OCI-LY7 (cell line): ENCODE results near the gene MEIG1. TPM values are rescaled to one million over a fixed set of nuclear protein-coding genes. Genes with fewer than 3 reads are reported as not detected.

ENCODE experiments used
- BruUV-seq: library from RNA; stranded (reverse); fragments of 400-500 nt; replicated peaks from 2 replicates; lab custom pipeline; 2021; lab: Mats Ljungman, UMichigan
- CTCF ChIA-PET: fragments of 300-600 bp; sonication (Branson Sonifier 250); formaldehyde crosslinking; loops from one replicate; lab custom pipeline; 2022; ENCODE audit warnings: antibody characterized with exemption; ENCODE audit not compliant: unreplicated experiment; lab: Charles Lee
- POLR2A ChIA-PET: fragments of 300-600 bp; sonication (Branson Sonifier 250); formaldehyde crosslinking; loops from one replicate; lab custom pipeline; 2022; ENCODE audit warnings: antibody characterized with exemption; lab: Charles Lee
- DNase-seq: peaks from one replicate; pipeline ENCODE4 v3.0.0-alpha.2; 2015; ENCODE audit warnings: low spot score
- H2AFZ ChIP-seq: fragments of 200-600 bp; sonication (generic), shearing (Covaris generic); 2 replicates; pipeline ENCODE4 v1.6.1; 2014; ENCODE audit warnings: mild to moderate bottlenecking, antibody characterized with exemption, low read length, moderate library complexity
- H3K27ac ChIP-seq: fragments of 200-600 bp; sonication (generic); 2 replicates; pipeline ENCODE4 v1.5.1; 2014; ENCODE audit warnings: mixed run types, low read depth, mild to moderate bottlenecking, moderate library complexity, low read length, inconsistent platforms; ENCODE audit not compliant: poor library complexity, severe bottlenecking
- H3K36me3 ChIP-seq: fragments of 200-600 bp; sonication (generic); 2 replicates; pipeline ENCODE4 v1.6.1; 2014; ENCODE audit warnings: mild to moderate bottlenecking, antibody characterized with exemption, low read length, moderate library complexity, mixed read lengths; ENCODE audit not compliant: insufficient read depth
- H3K4me1 ChIP-seq: fragments of 200-600 bp; sonication (generic); 2 replicates; pipeline ENCODE4 v1.5.1; 2014; ENCODE audit warnings: mild to moderate bottlenecking, low read length; ENCODE audit not compliant: insufficient read depth, poor library complexity, severe bottlenecking
- H3K4me2 ChIP-seq: fragments of 200-600 bp; sonication (generic); 2 replicates; pipeline ENCODE4 v1.6.1; 2014; ENCODE audit warnings: mild to moderate bottlenecking, low read length
- H3K4me3 ChIP-seq: fragments of 200-600 bp; sonication (generic); 2 replicates; pipeline ENCODE4 v1.5.1; 2014; ENCODE audit warnings: mild to moderate bottlenecking, low read depth, low read length; ENCODE audit not compliant: poor library complexity, severe bottlenecking
- H3K79me2 ChIP-seq: fragments of 200-600 bp; sonication (generic); 2 replicates; pipeline ENCODE4 v1.6.1; 2016; ENCODE audit warnings: low read depth, mild to moderate bottlenecking, low read length, moderate library complexity, mixed read lengths; ENCODE audit not compliant: insufficient read depth
- H3K9me2 ChIP-seq: fragments of 200-600 bp; sonication (generic); 2 replicates; pipeline ENCODE4 v1.6.1; 2016; ENCODE audit warnings: mild to moderate bottlenecking, low read length, mixed read lengths; ENCODE audit not compliant: insufficient read depth
- H3K9me3 ChIP-seq: fragments of 200-600 bp; sonication (generic); 2 replicates; pipeline ENCODE4 v1.6.1; 2014; ENCODE audit warnings: mild to moderate bottlenecking, mixed run types, low read length, mixed read lengths
- H4K20me1 ChIP-seq: fragments of 200-600 bp; sonication (generic); 2 replicates; pipeline ENCODE4 v1.6.1; 2014; ENCODE audit warnings: mild to moderate bottlenecking, antibody characterized with exemption, low read length, moderate library complexity, mixed read lengths; ENCODE audit not compliant: insufficient read depth
- CTCF ChIP-seq: fragments of 200-600 bp; sonication (generic); conservative IDR thresholded peaks from 2 replicates; pipeline ENCODE4 v1.5.1; 2014; ENCODE audit warnings: mild to moderate bottlenecking, antibody characterized with exemption, low read length, moderate library complexity, mixed read lengths
- EZH2phosphoT487 ChIP-seq: fragments of 200-600 bp; sonication (generic); IDR thresholded peaks from 2 replicates; pipeline ENCODE4 v1.6.1; 2018; ENCODE audit warnings: low read depth, borderline replicate concordance, mild to moderate bottlenecking, mixed run types, antibody characterized with exemption, low read length, moderate library complexity, mixed read lengths
- intact Hi-C: fragments of 100-400 bp; cut with micrococcal nuclease; formaldehyde crosslinking; loops from one replicate; pipeline ENCODE4 v1.10.0; 2022; ENCODE audit not compliant: unreplicated experiment
- total RNA-seq, 2 experiments: library from RNA; depleted of rRNA in 1 of 2; stranded (reverse); fragments of >200 nt in 1 of 2; shearing (Covaris generic) in 1 of 2; gene quantifications; 2 replicates each; pipeline ENCODE4 v1.2.3, GENCODE V29; 2014 to 2022

MEIG1 gene
- total RNA-seq, 2 experiments from 2014 or later = 1.1 to 2.7 TPM

- DNase-seq = no peak
- Histone ChIP-seq H3K4me3 (no peak overlapping the region), H2AFZ (no peak overlapping the region), H4K20me1 (no peaks in the 10 kb centered on the region), H3K9me2 (no peaks in the 10 kb centered on the region), H3K4me2 (no peak overlapping the region), H3K27ac (no peak overlapping the region), H3K36me3 (peaks cover 98% of the 10 kb centered on the region), H3K9me3 (no peaks in the 10 kb centered on the region), H3K4me1 (no peaks in the 10 kb centered on the region), H3K79me2 (peaks cover 5% of the 10 kb centered on the region; the same call in 1 of the 2 replicates)
- POLR2A ChIA-PET = interaction anchor here (0.6 kb wide), 1 partner anchor 103 kb away, joined by 4 read pairs; no protein-coding TSS in a partner anchor
- TF ChIP-seq CTCF (no peak), EZH2phosphoT487 (no peak)
- CTCF ChIA-PET = no interaction called here
- BruUV-seq = no TSS peak
- intact Hi-C loops = no loop called here
Measured at GRCh38 chr10:14926061-14926470, 33.1 kb upstream of the MEIG1 start.

GRCh38 chr10:14926722-14927416 is 32.3 kb upstream of the MEIG1 start:
- POLR2A ChIA-PET = interaction anchor here (0.6 kb wide), 1 partner anchor 47 kb away, joined by 3 read pairs; no protein-coding TSS in a partner anchor
- no peak overlapping the region for H3K4me2 ChIP-seq
- H3K9me2 ChIP-seq = no peaks in the 10 kb centered on the region
- peaks cover 98% of the 10 kb centered on the region for H3K36me3 ChIP-seq
- CTCF ChIA-PET = no interaction called here
- H3K4me3 ChIP-seq = no peak overlapping the region
- no peak for TF ChIP-seq CTCF
- TF ChIP-seq EZH2phosphoT487 = no peak
- no TSS peak for BruUV-seq
- H4K20me1 ChIP-seq = no peaks in the 10 kb centered on the region
- DNase-seq = no peak
- H3K4me1 ChIP-seq = no peaks in the 10 kb centered on the region
- no peak overlapping the region for H2AFZ ChIP-seq
- H3K79me2 ChIP-seq = peaks cover 5% of the 10 kb centered on the region; the same call in 1 of the 2 replicates
- no peak overlapping the region for H3K27ac ChIP-seq
- intact Hi-C loops = no loop called here
- no peaks in the 10 kb centered on the region for H3K9me3 ChIP-seq

GRCh38 chr10:14930610-14931009 is 28.6 kb upstream of the MEIG1 start:
- ChIA-PET CTCF (no interaction called here), POLR2A (no interaction called here)
- Histone ChIP-seq H3K4me3 (no peak overlapping the region), H3K27ac (no peak overlapping the region), H3K4me2 (no peak overlapping the region), H3K9me3 (no peaks in the 10 kb centered on the region), H4K20me1 (no peaks in the 10 kb centered on the region), H3K9me2 (no peaks in the 10 kb centered on the region), H2AFZ (no peak overlapping the region), H3K4me1 (no peaks in the 10 kb centered on the region), H3K79me2 (peaks cover 1% of the 10 kb centered on the region; the same call in 1 of the 2 replicates), H3K36me3 (peaks cover 99% of the 10 kb centered on the region)
- intact Hi-C loops = no loop called here
- DNase-seq = no peak
- no TSS peak for BruUV-seq
- TF ChIP-seq CTCF = no peak
- TF ChIP-seq EZH2phosphoT487 = no peak
